NCI-H510A treated with DMSO at 0.1 percent for 48 hours (cell line): Measurements from ENCODE around the gene UQCRH.
"Not testable (repeated sequence)": the region's sequence is repeated elsewhere in the genome, so short reads cannot be mapped to it uniquely, and the experiment has no call there.

Source experiments
- DNase-seq: peaks from one replicate; lab custom pipeline; 2025; lab: John Stamatoyannopoulos, UW

UQCRH gene

GRCh38 chr1:46300673-46301405 is 2.7 kb upstream of the UQCRH start:
- no peak for DNase-seq

GRCh38 chr1:46301406-46301807 is 2.1 kb upstream of the UQCRH start:
- DNase-seq: no peak

- DNase-seq: no peak
Measured at GRCh38 chr1:46301808-46302640, 1.5 kb upstream of the UQCRH start.

GRCh38 chr1:46302641-46303037 is 859 bp upstream of the UQCRH start:
- DNase-seq: no peak

GRCh38 chr1:46303872-46304326 is 401 bp downstream of the UQCRH start:
- DNase-seq: no peak

- DNase-seq: no peak
Measured at GRCh38 chr1:46306159-46306530, 2.6 kb downstream of the UQCRH start.

- no peak for DNase-seq
Measured at GRCh38 chr1:46309401-46310159, 6.1 kb downstream of the UQCRH start.

GRCh38 chr1:46310321-46310720 is 6.8 kb downstream of the UQCRH start:
- no peak for DNase-seq

- DNase-seq: no peak
Measured at GRCh38 chr1:46315669-46316403, 12.3 kb downstream of the UQCRH start.

GRCh38 chr1:46317323-46317722 is 13.8 kb downstream of the UQCRH start:
- DNase-seq: no peak

- not testable (repeated sequence) for DNase-seq
Measured at GRCh38 chr1:46319301-46319700, 15.8 kb downstream of the UQCRH start.

GRCh38 chr1:46319960-46320914 is 16.7 kb downstream of the UQCRH start:
- not testable (repeated sequence) for DNase-seq

GRCh38 chr1:46322191-46322590 is 18.7 kb downstream of the UQCRH start:
- not testable (repeated sequence) for DNase-seq

GRCh38 chr1:46325285-46326076 is 22.0 kb downstream of the UQCRH start:
- not testable (repeated sequence) for DNase-seq

GRCh38 chr1:46328182-46328581 is 24.7 kb downstream of the UQCRH start:
- not testable (repeated sequence) for DNase-seq

GRCh38 chr1:46329807-46330206 is 26.3 kb downstream of the UQCRH start:
- not testable (repeated sequence) for DNase-seq

- DNase-seq: not testable (repeated sequence)
Measured at GRCh38 chr1:46330381-46330780, 26.9 kb downstream of the UQCRH start.

- not testable (repeated sequence) for DNase-seq
Measured at GRCh38 chr1:46331786-46332540, 28.5 kb downstream of the UQCRH start.
